ENCODE results near the gene ZNF287.

Gene ZNF287

DNA sequence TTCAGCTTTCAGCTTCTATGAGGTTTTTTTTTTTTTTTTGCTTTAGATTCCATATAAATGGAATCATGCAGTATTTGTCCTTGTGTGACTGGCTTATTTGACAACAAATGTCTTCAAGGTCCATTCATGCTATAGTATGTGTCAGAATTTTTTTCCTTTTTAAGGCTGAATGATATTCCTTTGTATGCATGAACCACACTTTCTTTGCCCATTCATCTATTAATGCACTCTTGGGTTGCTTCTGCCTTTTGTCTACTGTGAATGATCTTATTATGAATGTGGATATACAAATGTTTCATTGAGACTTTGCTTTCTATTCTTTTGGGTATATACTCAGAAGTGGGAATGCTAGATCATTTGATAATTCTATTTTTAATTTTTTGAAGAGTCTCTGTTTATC, 50.0 kb downstream of the ZNF287 start:
- Histone ChIP-seq H3K27me3 (no peaks in the 10 kb centered on the region), H3K9me3 (peaks cover 4% of the 10 kb centered on the region; the same call in 1 of the 2 replicates), H3K9ac (no peak overlapping the region), H3K4me1 (peaks cover 24% of the 10 kb centered on the region), H4K20me1 (no peaks in the 10 kb centered on the region), H3K36me3 (no peaks in the 10 kb centered on the region), H3K4me2 (no peak overlapping the region), H3K27ac (no peak overlapping the region), H3K4me3 (no peak overlapping the region)
- no peak for TF ChIP-seq Cebpa-rat (IDR thresholded peaks at IDR 0.05)

DNA sequence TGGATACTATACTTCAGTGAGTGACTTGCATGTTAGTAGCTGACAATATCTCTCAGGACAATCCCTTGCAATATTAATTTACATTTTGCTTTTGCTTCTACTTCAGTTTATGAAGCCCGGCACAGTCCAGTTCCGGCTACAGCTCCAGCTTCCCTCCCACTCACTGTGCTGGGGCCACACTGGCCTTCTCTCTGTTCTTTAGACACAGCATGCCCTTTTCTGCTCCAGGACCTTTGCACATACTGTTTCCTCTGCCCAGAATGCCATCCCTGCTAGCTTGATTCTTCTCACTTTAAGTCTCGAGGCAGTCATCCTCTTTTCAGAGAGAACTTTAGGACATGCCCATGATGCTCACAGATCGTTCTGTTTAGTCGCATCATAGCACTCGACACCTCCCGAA, 51.5 kb downstream of the ZNF287 start:
- Histone ChIP-seq H3K4me2 (peak overlapping the region; percentile 59), H3K4me3 (no peak overlapping the region), H4K20me1 (no peaks in the 10 kb centered on the region), H3K27me3 (no peaks in the 10 kb centered on the region), H3K27ac (no peak overlapping the region), H3K9me3 (peaks cover 4% of the 10 kb centered on the region; the same call in 1 of the 2 replicates), H3K4me1 (peaks cover 24% of the 10 kb centered on the region), H3K9ac (no peak overlapping the region), H3K36me3 (no peaks in the 10 kb centered on the region)
- no peak for TF ChIP-seq Cebpa-rat (IDR thresholded peaks at IDR 0.05)

DNA sequence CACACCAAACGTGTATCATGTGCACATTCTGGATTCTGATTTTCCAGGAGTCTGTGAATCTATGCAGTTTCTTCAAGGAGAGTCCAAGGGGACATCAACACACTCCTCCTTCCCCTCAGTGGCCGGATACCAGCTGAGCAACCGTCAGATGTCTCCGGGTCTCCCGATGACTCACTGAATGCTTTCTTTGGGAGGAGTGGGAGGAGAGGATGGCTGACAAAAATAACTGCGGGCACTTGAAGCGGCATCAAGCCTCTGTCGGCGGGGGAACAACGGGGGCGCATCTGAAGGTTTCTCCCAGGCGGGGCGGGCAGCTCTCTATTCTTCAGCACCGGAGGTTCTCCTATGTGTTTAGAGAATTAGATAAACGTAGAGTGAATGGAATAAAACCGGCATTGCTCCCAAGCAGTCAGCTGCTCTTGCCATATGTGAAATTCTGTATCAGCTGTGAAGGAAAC, 52.4 kb downstream of the ZNF287 start:
- Histone ChIP-seq H3K9ac (0 out of 2 replicates have a peak overlapping the region, but pooled peaks have one; percentile 10), H4K20me1 (no peaks in the 10 kb centered on the region), H3K9me3 (peaks cover 4% of the 10 kb centered on the region; the same call in 1 of the 2 replicates), H3K4me2 (peak overlapping the region; percentile 59), H3K4me3 (no peak overlapping the region), H3K27me3 (no peaks in the 10 kb centered on the region), H3K27ac (no peak overlapping the region), H3K4me1 (peaks cover 33% of the 10 kb centered on the region), H3K36me3 (no peaks in the 10 kb centered on the region)
- no peak for TF ChIP-seq Cebpa-rat (IDR thresholded peaks at IDR 0.05)

DNA sequence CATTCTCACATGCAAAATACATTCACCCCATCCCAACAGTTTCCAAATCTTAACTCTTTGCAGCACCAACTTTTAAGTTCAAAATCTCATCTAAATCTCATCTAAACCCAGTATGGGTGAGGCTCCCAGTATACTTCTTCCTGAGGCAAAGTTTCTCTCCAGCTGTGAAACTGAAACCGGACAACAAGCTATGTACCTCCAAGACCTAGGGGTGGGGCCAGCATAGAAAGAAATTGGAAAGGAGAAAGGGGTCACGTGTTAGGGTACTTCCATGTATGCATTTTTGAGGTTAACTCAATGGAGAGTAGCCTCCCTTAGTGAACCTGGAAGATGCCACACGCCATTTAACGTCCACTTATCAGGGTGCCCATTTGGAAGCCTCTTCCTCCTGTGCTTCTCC, 53.1 kb downstream of the ZNF287 start:
- Histone ChIP-seq H3K27ac (no peak overlapping the region), H3K4me2 (peak overlapping the region; percentile 59; the same call in 1 of the 2 replicates), H3K4me1 (peaks cover 31% of the 10 kb centered on the region), H3K9ac (no peak overlapping the region), H3K27me3 (no peaks in the 10 kb centered on the region), H3K9me3 (peaks cover 4% of the 10 kb centered on the region; the same call in 1 of the 2 replicates), H4K20me1 (no peaks in the 10 kb centered on the region), H3K4me3 (no peak overlapping the region), H3K36me3 (no peaks in the 10 kb centered on the region)
- TF ChIP-seq Cebpa-rat (IDR thresholded peaks at IDR 0.05), result no peak

DNA sequence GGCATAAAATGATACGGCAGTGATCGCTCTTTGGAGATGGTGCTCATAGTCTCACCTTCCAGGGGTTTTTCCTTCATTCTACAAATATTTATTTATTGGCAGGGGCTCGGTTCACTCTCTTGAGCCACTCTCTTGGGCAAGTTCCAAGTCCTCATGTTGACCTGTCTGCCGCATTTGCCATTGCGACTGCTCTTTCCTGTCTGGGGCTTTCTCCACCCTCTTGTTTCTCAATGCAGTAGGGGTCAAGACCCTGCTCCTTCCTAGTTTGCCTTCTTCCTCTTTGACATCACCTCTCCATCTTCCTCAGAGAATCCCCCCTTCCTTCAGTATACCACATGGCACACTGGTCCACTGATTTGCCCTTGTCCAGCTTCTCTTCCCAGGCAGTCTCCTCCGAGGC, 55.1 kb downstream of the ZNF287 start:
- H3K4me3 ChIP-seq, result no peak overlapping the region
- H3K36me3 ChIP-seq, result no peaks in the 10 kb centered on the region
- peaks cover 4% of the 10 kb centered on the region; the same call in 1 of the 2 replicates for H3K9me3 ChIP-seq
- no peaks in the 10 kb centered on the region for H3K27me3 ChIP-seq
- H3K4me2 ChIP-seq, result no peak overlapping the region
- H3K4me1 ChIP-seq, result peaks cover 28% of the 10 kb centered on the region
- no peak overlapping the region for H3K9ac ChIP-seq
- no peak for TF ChIP-seq Cebpa-rat (IDR thresholded peaks at IDR 0.05)
- no peaks in the 10 kb centered on the region for H4K20me1 ChIP-seq
- H3K27ac ChIP-seq, result no peak overlapping the region

DNA sequence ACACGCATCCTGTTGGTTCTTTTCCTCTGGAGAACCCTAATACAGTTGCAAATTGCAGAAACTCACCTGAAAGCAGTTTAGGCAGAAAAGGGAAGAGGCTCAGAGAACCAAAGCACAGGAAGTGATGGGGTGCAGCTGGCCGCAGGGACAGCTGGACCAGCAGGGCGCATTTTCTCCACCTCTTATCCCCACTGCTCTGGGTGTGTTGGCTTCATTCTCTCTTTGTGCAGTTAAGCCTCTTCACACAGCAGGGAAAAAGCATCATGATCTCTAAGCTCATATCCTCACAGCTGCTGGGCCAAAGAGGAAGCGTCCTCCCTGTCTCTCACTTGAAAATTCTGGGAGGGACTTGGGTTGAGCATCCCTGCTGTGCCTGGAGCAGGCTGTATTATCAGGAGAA, 57.0 kb downstream of the ZNF287 start:
- Histone ChIP-seq H4K20me1 (no peaks in the 10 kb centered on the region), H3K27ac (no peak overlapping the region), H3K36me3 (no peaks in the 10 kb centered on the region), H3K9ac (no peak overlapping the region), H3K27me3 (no peaks in the 10 kb centered on the region), H3K9me3 (peaks cover 4% of the 10 kb centered on the region; the same call in 1 of the 2 replicates), H3K4me2 (peak overlapping the region; percentile 10), H3K4me1 (peaks cover 22% of the 10 kb centered on the region), H3K4me3 (no peak overlapping the region)
- TF ChIP-seq Cebpa-rat (IDR thresholded peaks at IDR 0.05), result no peak

DNA sequence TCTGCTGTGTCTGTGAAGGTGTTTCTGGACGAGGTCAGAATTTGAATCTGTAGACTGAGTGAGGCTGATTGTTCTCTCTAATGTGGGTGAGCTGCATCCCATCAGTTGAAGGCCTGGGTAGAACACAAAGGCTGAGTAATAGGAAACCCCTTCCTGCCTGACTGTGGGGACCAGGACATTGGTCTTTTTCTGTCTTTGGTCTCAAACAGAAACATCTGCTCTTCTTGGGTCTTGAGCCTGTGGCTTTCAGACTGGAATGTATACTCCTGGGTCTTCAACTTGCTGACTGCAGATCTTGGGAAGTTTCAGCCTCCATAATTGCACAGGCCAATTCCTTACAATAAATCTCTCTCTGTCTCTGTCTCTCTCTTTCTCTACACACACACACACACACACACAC, 57.4 kb downstream of the ZNF287 start:
- Histone ChIP-seq H3K27me3 (no peaks in the 10 kb centered on the region), H3K36me3 (no peaks in the 10 kb centered on the region), H4K20me1 (no peaks in the 10 kb centered on the region), H3K9ac (no peak overlapping the region), H3K4me2 (peak overlapping the region; percentile 10), H3K4me3 (no peak overlapping the region), H3K4me1 (peaks cover 18% of the 10 kb centered on the region), H3K27ac (no peak overlapping the region), H3K9me3 (peaks cover 4% of the 10 kb centered on the region; the same call in 1 of the 2 replicates)
- TF ChIP-seq Cebpa-rat (IDR thresholded peaks at IDR 0.05), result no peak

DNA sequence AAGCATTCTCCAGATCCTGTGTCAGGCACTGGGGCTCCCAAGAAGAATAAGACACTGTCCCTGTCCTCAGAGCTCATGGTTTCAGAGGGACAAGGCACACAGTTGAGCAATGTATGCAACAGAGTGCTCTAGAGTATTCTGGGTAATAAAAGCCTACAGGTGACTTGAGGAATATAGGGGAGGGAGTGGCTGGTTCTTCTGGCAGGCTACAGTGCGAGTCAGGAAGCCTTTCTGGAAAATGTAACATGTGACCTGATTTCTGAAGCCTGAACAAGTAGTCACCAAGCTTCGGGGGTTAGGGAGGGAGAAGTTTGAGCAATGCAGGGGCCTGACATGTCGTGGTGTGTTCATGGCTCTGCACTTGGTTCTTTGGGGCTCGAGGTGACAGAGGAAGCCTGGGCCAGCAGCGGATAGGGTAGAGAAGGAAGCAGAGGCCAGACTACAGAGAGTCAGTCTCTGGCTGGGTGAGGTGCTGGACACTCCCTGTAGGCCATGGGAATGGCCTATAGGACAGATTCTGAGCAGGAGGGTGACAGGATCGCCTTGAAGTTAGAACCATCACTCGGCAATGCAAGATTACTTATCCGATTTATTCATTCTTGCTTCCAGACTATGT, 61.0 kb downstream of the ZNF287 start:
- Histone ChIP-seq H3K4me2 (no peak overlapping the region), H3K27ac (no peak overlapping the region), H3K27me3 (no peaks in the 10 kb centered on the region), H4K20me1 (no peaks in the 10 kb centered on the region), H3K9ac (no peak overlapping the region), H3K36me3 (no peaks in the 10 kb centered on the region), H3K9me3 (no peaks in the 10 kb centered on the region), H3K4me3 (no peak overlapping the region), H3K4me1 (peaks cover 10% of the 10 kb centered on the region)
- no peak for TF ChIP-seq Cebpa-rat (IDR thresholded peaks at IDR 0.05)

DNA sequence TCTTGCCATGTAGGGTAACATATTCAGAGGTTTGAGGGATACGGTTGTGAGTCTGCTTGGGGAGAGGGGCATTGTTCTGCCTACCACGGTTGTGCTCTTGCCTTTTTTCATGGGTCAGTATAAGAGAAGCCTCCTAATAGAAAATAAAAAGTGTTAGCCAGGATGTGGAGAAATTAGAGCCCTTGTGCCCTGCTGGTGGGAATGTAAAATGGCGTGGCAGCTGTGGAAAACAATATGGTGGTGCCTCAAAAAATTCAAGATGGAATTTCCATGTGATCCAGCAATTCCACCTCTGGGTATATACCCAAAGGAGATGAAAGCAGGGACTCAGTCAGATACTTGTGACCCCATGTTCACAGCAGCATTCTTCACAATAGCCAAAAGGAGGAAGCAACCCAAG, 62.8 kb downstream of the ZNF287 start:
- no peaks in the 10 kb centered on the region for H3K9me3 ChIP-seq
- H3K27me3 ChIP-seq, result no peaks in the 10 kb centered on the region

DNA sequence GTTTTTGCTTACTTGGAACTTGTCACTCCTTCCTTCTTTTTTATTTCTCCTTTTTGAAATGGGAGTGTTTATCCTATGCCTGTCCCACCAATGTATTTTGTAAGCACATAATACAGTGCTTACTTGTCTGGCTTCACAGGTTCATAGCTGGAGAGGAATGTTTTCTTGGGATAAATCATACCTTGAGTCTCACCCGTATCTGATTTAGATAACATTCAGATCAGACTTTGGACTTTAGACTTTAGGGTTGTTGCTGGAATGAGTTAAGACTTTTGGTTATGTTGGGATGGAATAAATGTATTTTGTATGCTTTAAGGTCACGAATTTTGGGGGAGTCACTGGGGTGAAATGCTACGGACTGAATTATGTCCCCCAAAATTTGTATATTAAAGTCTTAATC, 64.0 kb downstream of the ZNF287 start:
- Histone ChIP-seq H3K27me3 (no peaks in the 10 kb centered on the region), H3K4me1 (peaks cover 11% of the 10 kb centered on the region), H3K9ac (no peak overlapping the region), H3K9me3 (no peaks in the 10 kb centered on the region), H4K20me1 (no peaks in the 10 kb centered on the region), H3K36me3 (no peaks in the 10 kb centered on the region), H3K27ac (no peak overlapping the region), H3K4me2 (no peak overlapping the region), H3K4me3 (no peak overlapping the region)
- no peak for TF ChIP-seq Cebpa-rat (IDR thresholded peaks at IDR 0.05)

More for the DNA sequence above, 62.8 kb downstream of the ZNF287 start:
- no peak overlapping the region for H3K27ac ChIP-seq
- H3K4me2 ChIP-seq, result no peak overlapping the region
- H3K4me3 ChIP-seq, result no peak overlapping the region
- peaks cover 11% of the 10 kb centered on the region for H3K4me1 ChIP-seq
- H4K20me1 ChIP-seq, result no peaks in the 10 kb centered on the region
- H3K9ac ChIP-seq, result no peak overlapping the region
- H3K36me3 ChIP-seq, result no peaks in the 10 kb centered on the region
- TF ChIP-seq Cebpa-rat (IDR thresholded peaks at IDR 0.05), result no peak
